A549 (cell line): ENCODE measurements around the gene CD70.

Experiments used
- BHLHE40 ChIP-seq: IDR thresholded peaks from 2 replicates; pipeline ENCODE4 v1.6.1; 2012; ENCODE audit warnings: low read depth, low read length, inconsistent platforms
- CBX2 ChIP-seq: fragments of 200-600 bp; sonication (generic); IDR thresholded peaks from 2 replicates; pipeline ENCODE4 v1.6.1; 2016; ENCODE audit warnings: low read depth, mild to moderate bottlenecking, borderline replicate concordance
- CTCF ChIP-seq: fragments of >200 bp; sonication (Bioruptor Twin); formaldehyde crosslinking; IDR thresholded peaks from 3 replicates; pipeline ENCODE4 v1.5.1; 2016
- EP300 ChIP-seq, 2 experiments: fragments of >200 bp; sonication (Bioruptor Twin); formaldehyde crosslinking; IDR thresholded peaks; 2 replicates in 1 of 2; 3 replicates in 1 of 2; pipeline ENCODE4 v1.6.1; 2016 to 2017
- ESRRA ChIP-seq: fragments of 150-350 bp; IDR thresholded peaks from 2 replicates; pipeline ENCODE4 v1.6.1; 2014; ENCODE audit warnings: mild to moderate bottlenecking, low read length, borderline replicate concordance
- HMGXB4 ChIP-seq: fragments of 250-450 bp; sonication (Bioruptor Pico); IDR thresholded peaks from 2 replicates; pipeline ENCODE4 v1.5.0; 2021; ENCODE audit warnings: mild to moderate bottlenecking, moderate library complexity, borderline replicate concordance
- JUN ChIP-seq, 2 experiments: fragments of >200 bp; sonication (Bioruptor Twin); formaldehyde crosslinking; IDR thresholded peaks; 2 replicates in 1 of 2; 3 replicates in 1 of 2; pipeline ENCODE4 v1.6.1; 2016 to 2017
- JUNB ChIP-seq: fragments of >200 bp; sonication (Bioruptor Twin); formaldehyde crosslinking; IDR thresholded peaks from 2 replicates; pipeline ENCODE4 v1.6.1; 2016
- MAFK ChIP-seq: fragments of 450-650 bp; IDR thresholded peaks from 2 replicates; pipeline ENCODE4 v1.6.1; 2014; ENCODE audit not compliant: partially characterized antibody
- NR3C1 ChIP-seq: fragments of >200 bp; sonication (Bioruptor Twin); formaldehyde crosslinking; IDR thresholded peaks from 3 replicates; pipeline ENCODE4 v1.6.1; 2017
- PBX3 ChIP-seq: IDR thresholded peaks from 2 replicates; pipeline ENCODE4 v1.6.1; 2012
- POLR2A ChIP-seq: IDR thresholded peaks from 2 replicates; pipeline ENCODE4 v1.6.1; 2012; ENCODE audit warnings: mild to moderate bottlenecking, low read length
- POLR2AphosphoS2 ChIP-seq: conservative IDR thresholded peaks from 2 replicates; pipeline ENCODE4 v1.6.1; 2012; ENCODE audit warnings: low read length, improper control_type of control experiment, inconsistent platforms
- USF2 ChIP-seq: fragments of 450-650 bp; IDR thresholded peaks from 2 replicates; pipeline ENCODE4 v1.6.1; 2014; ENCODE audit warnings: antibody characterized with exemption

- TF ChIP-seq USF2 (no peak), MAFK (no peak), CTCF (no peak), POLR2A (no peak), JUN (IDR thresholded peaks at IDR 0.05) (no peak), ESRRA (no peak), JUNB (no peak), BHLHE40 (no peak), CBX2 (no peak), NR3C1 (no peak), EP300 (IDR thresholded peaks at IDR 0.05) (no peak), HMGXB4 (CRISPR knock-in tag) (no peak), POLR2AphosphoS2 (no peak), PBX3 (no peak)
These were observed 51.4 kb downstream of the CD70 start for GRCh38 chr19:6539514-6539913.
